Activated CD4-positive, alpha-beta T cell treated with anti-CD3 and anti-CD28 coated beads, Interleukin-2, amount 50 U/mL, for 16 hours (primary cell): ENCODE measurements around the gene HNRNPLL.
"Not testable (repeated sequence)": the region's sequence is repeated elsewhere in the genome, so short reads cannot be mapped to it uniquely, and the experiment has no call there.

Experiments
- DNase-seq: peaks from one replicate; pipeline ENCODE4 v3.0.0-alpha.2; 2020

The HNRNPLL gene

GRCh38 chr2:38602732-38603401, at the start of gene HNRNPLL:
Gene HNRNPLL (minus strand): TSS chr2:38602928. CDS start chr2:38602626, 302 bp downstream.
- peak; percentile 98 for DNase-seq

- no peak for DNase-seq
Observed at GRCh38 chr2:38650717-38651116, 48.0 kb upstream of the HNRNPLL start.

GRCh38 chr2:38650012-38650411, 47.3 kb upstream of the HNRNPLL start:
- no peak for DNase-seq

GRCh38 chr2:38649176-38649728, 46.5 kb upstream of the HNRNPLL start:
- DNase-seq = no peak

GRCh38 chr2:38648107-38648761, 45.5 kb upstream of the HNRNPLL start:
- peak; percentile 70 for DNase-seq

- DNase-seq = peak; percentile 73
Observed at GRCh38 chr2:38643683-38644511, 41.2 kb upstream of the HNRNPLL start.

- DNase-seq = no peak
Observed at GRCh38 chr2:38643021-38643671, 40.4 kb upstream of the HNRNPLL start.

- not testable (repeated sequence) for DNase-seq
Observed at GRCh38 chr2:38642373-38643017, 39.8 kb upstream of the HNRNPLL start.

GRCh38 chr2:38636069-38636468, 33.3 kb upstream of the HNRNPLL start:
- no peak for DNase-seq

- DNase-seq = no peak
Observed at GRCh38 chr2:38635139-38635538, 32.4 kb upstream of the HNRNPLL start.

GRCh38 chr2:38634684-38635083, 32.0 kb upstream of the HNRNPLL start:
- DNase-seq = no peak

GRCh38 chr2:38633895-38634294, 31.2 kb upstream of the HNRNPLL start:
- no peak for DNase-seq

GRCh38 chr2:38632980-38633379, 30.3 kb upstream of the HNRNPLL start:
- no peak for DNase-seq

- DNase-seq = no peak
Observed at GRCh38 chr2:38631976-38632375, 29.2 kb upstream of the HNRNPLL start.

- DNase-seq = no peak
Observed at GRCh38 chr2:38629684-38630083, 27.0 kb upstream of the HNRNPLL start.

- DNase-seq = no peak
Observed at GRCh38 chr2:38627391-38627790, 24.7 kb upstream of the HNRNPLL start.

GRCh38 chr2:38626326-38627035, 23.8 kb upstream of the HNRNPLL start:
- peak; percentile 69 for DNase-seq

GRCh38 chr2:38622210-38622609, 19.5 kb upstream of the HNRNPLL start:
- no peak for DNase-seq

GRCh38 chr2:38621018-38621417, 18.3 kb upstream of the HNRNPLL start:
- DNase-seq = no peak

- no peak for DNase-seq
Observed at GRCh38 chr2:38620282-38620977, 17.7 kb upstream of the HNRNPLL start.
